GM10266 (cell line): Measurements from ENCODE around the gene NMU.
"Not testable (repeated sequence)": the region's sequence is repeated elsewhere in the genome, so short reads cannot be mapped to it uniquely, and the experiment has no call there.

Experiments
- DNase-seq: peaks from one replicate; pipeline ENCODE4 v3.0.0; 2012; ENCODE audit errors: extremely low spot score
- CTCF ChIP-seq: IDR thresholded peaks from 2 replicates; pipeline ENCODE4 v1.5.1; 2012; ENCODE audit warnings: mild to moderate bottlenecking, low read depth; ENCODE audit not compliant: control insufficient read depth, insufficient read depth; ENCODE audit errors: missing control alignments

NMU gene

GRCh38 chr4:55625835-55626234 is 10.3 kb downstream of the NMU start:
- DNase-seq = no peak
- no peak for TF ChIP-seq CTCF

- DNase-seq = not testable (repeated sequence)
Measured at GRCh38 chr4:55624063-55624462, 12.0 kb downstream of the NMU start.

GRCh38 chr4:55618546-55619143 is 17.5 kb downstream of the NMU start:
- TF ChIP-seq CTCF = no peak
- DNase-seq = no peak

- no peak for TF ChIP-seq CTCF
- peak; percentile 67 for DNase-seq
Measured at GRCh38 chr4:55617587-55618197, 18.4 kb downstream of the NMU start.

GRCh38 chr4:55615008-55615407 is 21.1 kb downstream of the NMU start:
- no peak for TF ChIP-seq CTCF
- no peak for DNase-seq

- no peak for TF ChIP-seq CTCF
- no peak for DNase-seq
Measured at GRCh38 chr4:55613621-55614020, 22.5 kb downstream of the NMU start.

- TF ChIP-seq CTCF = no peak
- no peak for DNase-seq
Measured at GRCh38 chr4:55612341-55612740, 23.8 kb downstream of the NMU start.
